HCT116 (cell line): ENCODE data around the gene PTGR3. TPM values are rescaled to one million over a fixed set of nuclear protein-coding genes. Genes with fewer than 3 reads are reported as not detected.

Experiments used
- ATAC-seq: fragments of 200-7000 bp; cut with Tn5 transposase; 2 replicates; pipeline ENCODE4 v1.9.1; 2020; ENCODE audit warnings: mild to moderate bottlenecking, moderate library complexity
- BruUV-seq: library from RNA; stranded (reverse); fragments of 400-500 nt; replicated peaks from 2 replicates; lab custom pipeline; 2021; lab: Mats Ljungman, UMichigan
- CTCF ChIA-PET: fragments of 300-600 bp; sonication (Branson Sonifier 250); formaldehyde crosslinking; loops from one replicate; lab custom pipeline; 2021; ENCODE audit warnings: antibody characterized with exemption; lab: Charles Lee
- POLR2A ChIA-PET: fragments of 300-600, 350-600 bp; sonication (Branson Sonifier 250); formaldehyde crosslinking; loops from one replicate; lab custom pipeline; 2021; ENCODE audit warnings: antibody characterized with exemption; lab: Charles Lee
- RAD21 ChIA-PET, 2 experiments: fragments of 300-600 bp; sonication (Branson Sonifier 250); formaldehyde crosslinking; loops; one replicate each; lab custom pipeline; 2023; ENCODE audit warnings: low total read pairs in 2 of 2; ENCODE audit not compliant: uncharacterized antibody in 2 of 2, unreplicated experiment in 2 of 2, low non-redundant PET in 1 of 2; lab: Charles Lee
- DNase-seq: peaks from one replicate; pipeline ENCODE4 v3.0.0-alpha.2; 2010; ENCODE audit warnings: low read depth, low spot score
- H2AFZ ChIP-seq: fragments of 200-600 bp; shearing (Covaris generic), sonication (generic); 2 replicates; pipeline ENCODE4 v1.6.1; 2017; ENCODE audit warnings: low read depth, mixed run types, mixed read lengths, antibody characterized with exemption, low read length; ENCODE audit not compliant: poor library complexity, severe bottlenecking
- H3K27ac ChIP-seq: 2 replicates; pipeline ENCODE4 v1.5.1; 2012; ENCODE audit warnings: low read depth, low read length
- H3K27me3 ChIP-seq: fragments of 200-600 bp; sonication (generic); 2 replicates; pipeline ENCODE4 v1.6.1; 2016; ENCODE audit warnings: mixed run types, low read length, mixed read lengths; ENCODE audit not compliant: insufficient read depth
- H3K36me3 ChIP-seq, 2 experiments: fragments of 200-500 bp in 1 of 2; fragments of 200-600 bp in 1 of 2; sonication (Bioruptor generic) in 1 of 2; sonication (generic) in 1 of 2; 2 replicates each; pipeline versions ENCODE4 v1.5.1 to v1.6.1; 2014 to 2016; ENCODE audit warnings: low read length in 2 of 2, inconsistent platforms in 1 of 2, mixed read lengths in 1 of 2, mixed run types in 1 of 2; ENCODE audit not compliant: insufficient read depth in 2 of 2, control insufficient read depth in 1 of 2
- H3K4me1 ChIP-seq, 2 experiments: fragments of 200-600 bp in 1 of 2; sonication (generic) in 1 of 2; 2 replicates each; pipeline versions ENCODE4 v1.5.1 to v1.6.1; 2012 to 2017; ENCODE audit warnings: low read length in 2 of 2, inconsistent platforms in 1 of 2, mild to moderate bottlenecking in 1 of 2, mixed read lengths in 1 of 2, mixed run types in 1 of 2, moderate library complexity in 1 of 2; ENCODE audit not compliant: insufficient read depth in 2 of 2, control insufficient read depth in 1 of 2
- H3K4me2 ChIP-seq: fragments of 200-600 bp; sonication (generic); 2 replicates; pipeline ENCODE4 v1.6.1; 2017; ENCODE audit warnings: mixed run types, low read length, mixed read lengths
- H3K4me3 ChIP-seq, 2 experiments: fragments of 200-600 bp in 1 of 2; sonication (generic) in 1 of 2; replicated peaks in 1 of 2; 2 replicates each; pipeline ENCODE4 v1.5.1; 2011 to 2016; ENCODE audit warnings: low read length in 2 of 2, control low read depth in 1 of 2, low read depth in 1 of 2, mild to moderate bottlenecking in 1 of 2, mixed read lengths in 1 of 2, mixed run types in 1 of 2
- H3K79me2 ChIP-seq: fragments of 200-600 bp; sonication (generic); 2 replicates; pipeline ENCODE4 v1.6.1; 2017; ENCODE audit warnings: mild to moderate bottlenecking, mixed run types, low read length, moderate library complexity, mixed read lengths; ENCODE audit not compliant: insufficient read depth
- H3K9ac ChIP-seq: fragments of 200-600 bp; sonication (generic); 2 replicates; pipeline ENCODE4 v1.6.1; 2016; ENCODE audit warnings: low read length, mixed read lengths
- H3K9me2 ChIP-seq: fragments of 200-600 bp; sonication (generic), shearing (Covaris generic); 2 replicates; pipeline ENCODE4 v1.6.1; 2017; ENCODE audit warnings: mixed run types, mild to moderate bottlenecking, moderate library complexity; ENCODE audit not compliant: insufficient read depth
- H3K9me3 ChIP-seq, 2 experiments: fragments of 200-500 bp in 1 of 2; fragments of 200-600 bp in 1 of 2; sonication (Bioruptor generic) in 1 of 2; sonication (generic) in 1 of 2; 2 replicates each; pipeline ENCODE4 v1.6.1; 2014 to 2017; ENCODE audit warnings: low read length in 2 of 2, mixed read lengths in 2 of 2, inconsistent platforms in 1 of 2, low read depth in 1 of 2, mild to moderate bottlenecking in 1 of 2, mixed run types in 1 of 2, moderate library complexity in 1 of 2; ENCODE audit not compliant: control insufficient read depth in 1 of 2, insufficient read depth in 1 of 2
- H4K20me1 ChIP-seq: fragments of 200-600 bp; sonication (generic), shearing (Covaris generic); 2 replicates; pipeline ENCODE4 v1.6.1; 2017; ENCODE audit warnings: mixed run types, mild to moderate bottlenecking, moderate library complexity; ENCODE audit not compliant: insufficient read depth
- ATF3 ChIP-seq: IDR thresholded peaks from 2 replicates; pipeline ENCODE4 v1.6.1; 2012
- EGR1 ChIP-seq: IDR thresholded peaks from 2 replicates; pipeline ENCODE4 v1.6.1; 2012; ENCODE audit warnings: low read depth
- ELF1 ChIP-seq: IDR thresholded peaks from 2 replicates; pipeline ENCODE4 v1.6.1; 2012; ENCODE audit warnings: low read depth, borderline replicate concordance
- JUND ChIP-seq: IDR thresholded peaks from 2 replicates; pipeline ENCODE4 v1.6.1; 2012
- POLR2A ChIP-seq: IDR thresholded peaks from 2 replicates; pipeline ENCODE4 v1.7.0; 2011; ENCODE audit warnings: borderline replicate concordance; ENCODE audit not compliant: insufficient read depth, insufficient read length; ENCODE audit errors: extremely low read depth
- RAD21 ChIP-seq: IDR thresholded peaks from 2 replicates; pipeline ENCODE4 v1.6.1; 2012; ENCODE audit warnings: low read depth, mild to moderate bottlenecking
- SIN3A ChIP-seq: IDR thresholded peaks from 2 replicates; pipeline ENCODE4 v1.6.1; 2012; ENCODE audit warnings: low read depth
- SRF ChIP-seq: IDR thresholded peaks from 2 replicates; pipeline ENCODE4 v1.6.1; 2012; ENCODE audit warnings: low read depth
- TCF7L2 ChIP-seq: IDR thresholded peaks from 2 replicates; pipeline ENCODE4 v1.7.0; 2011; ENCODE audit warnings: borderline replicate concordance, inconsistent platforms; ENCODE audit not compliant: insufficient read depth, insufficient read length; ENCODE audit errors: extremely low read depth
- YY1 ChIP-seq: IDR thresholded peaks from 2 replicates; pipeline ENCODE4 v1.6.1; 2011; ENCODE audit warnings: low read length, low read depth, moderate library complexity, mild to moderate bottlenecking; ENCODE audit not compliant: insufficient replicate concordance; ENCODE audit errors: extremely low read depth
- ZBTB33 ChIP-seq: IDR thresholded peaks from 2 replicates; pipeline ENCODE4 v1.6.1; 2011; ENCODE audit warnings: mild to moderate bottlenecking, low read length, moderate library complexity; ENCODE audit not compliant: insufficient replicate concordance; ENCODE audit errors: extremely low read depth
- ZFX ChIP-seq: fragments of 450-650 bp; IDR thresholded peaks from 2 replicates; pipeline ENCODE4 v1.6.1; 2017
- intact Hi-C: fragments of 100-400 bp; cut with micrococcal nuclease; formaldehyde crosslinking; loops from 2 replicates; pipeline ENCODE4 v1.10.0; 2022
- total RNA-seq: library from RNA; stranded (reverse); gene quantifications from one replicate; pipeline ENCODE4 v1.2.1, GENCODE V29; 2021; ENCODE audit not compliant: unreplicated experiment
- TF ChIP-seq, protein P1 (sequence below), 3 experiments: fragments of 200-600 bp in 1 of 3; sonication (generic) in 1 of 3; IDR thresholded peaks in 2 of 3; conservative IDR thresholded peaks in 1 of 3; 2 replicates each; pipeline ENCODE4 v1.5.1; 2012 to 2017; ENCODE audit warnings: low read depth in 2 of 3, low read length in 2 of 3, antibody characterized with exemption in 1 of 3, borderline replicate concordance in 1 of 3, control low read depth in 1 of 3, mild to moderate bottlenecking in 1 of 3, mixed read lengths in 1 of 3, mixed run types in 1 of 3, moderate library complexity in 1 of 3; ENCODE audit not compliant: insufficient read depth in 1 of 3
- TF ChIP-seq, protein P2 (sequence below): IDR thresholded peaks from 2 replicates; pipeline ENCODE4 v1.6.1; 2012

Gene PTGR3
- total RNA-seq, 1 experiment from 2014 or later, result 25.3 TPM

DNA sequence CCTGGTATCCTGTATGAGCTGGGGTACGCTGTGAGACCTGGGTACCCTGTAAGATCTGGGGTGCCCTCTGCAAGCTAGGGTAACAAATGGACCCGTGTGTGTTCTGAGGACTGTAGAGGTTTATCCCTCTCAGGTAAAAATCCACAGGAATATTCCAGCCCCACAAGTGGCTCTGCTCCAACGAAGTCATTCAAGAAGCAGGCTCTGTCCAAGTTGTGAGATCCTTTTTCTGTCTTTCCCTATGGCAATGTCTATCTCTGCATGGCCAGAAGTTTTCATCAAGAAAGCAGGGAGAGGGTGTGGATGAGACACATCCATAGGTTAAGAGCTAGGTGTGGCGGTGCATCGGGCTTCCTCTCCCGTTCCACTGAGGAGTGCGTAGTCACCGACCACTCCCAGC lies 43.0 kb downstream of the PTGR3 start:
- Histone ChIP-seq H3K9ac (no peak overlapping the region), H3K9me3 (no peaks in the 10 kb centered on the region), H3K36me3 (no peaks in the 10 kb centered on the region), H3K4me2 (no peak overlapping the region), H2AFZ (no peak overlapping the region), H3K9me2 (no peaks in the 10 kb centered on the region), H3K27ac (no peak overlapping the region), H3K79me2 (no peaks in the 10 kb centered on the region), H3K4me3 (no peak overlapping the region), H3K27me3 (no peaks in the 10 kb centered on the region), H4K20me1 (no peaks in the 10 kb centered on the region), H3K4me1 (peaks cover 0 to 10% of the 10 kb centered on the region in 2 experiments; a peak in 1 of 4 replicates)
- TF ChIP-seq, protein P1, sequence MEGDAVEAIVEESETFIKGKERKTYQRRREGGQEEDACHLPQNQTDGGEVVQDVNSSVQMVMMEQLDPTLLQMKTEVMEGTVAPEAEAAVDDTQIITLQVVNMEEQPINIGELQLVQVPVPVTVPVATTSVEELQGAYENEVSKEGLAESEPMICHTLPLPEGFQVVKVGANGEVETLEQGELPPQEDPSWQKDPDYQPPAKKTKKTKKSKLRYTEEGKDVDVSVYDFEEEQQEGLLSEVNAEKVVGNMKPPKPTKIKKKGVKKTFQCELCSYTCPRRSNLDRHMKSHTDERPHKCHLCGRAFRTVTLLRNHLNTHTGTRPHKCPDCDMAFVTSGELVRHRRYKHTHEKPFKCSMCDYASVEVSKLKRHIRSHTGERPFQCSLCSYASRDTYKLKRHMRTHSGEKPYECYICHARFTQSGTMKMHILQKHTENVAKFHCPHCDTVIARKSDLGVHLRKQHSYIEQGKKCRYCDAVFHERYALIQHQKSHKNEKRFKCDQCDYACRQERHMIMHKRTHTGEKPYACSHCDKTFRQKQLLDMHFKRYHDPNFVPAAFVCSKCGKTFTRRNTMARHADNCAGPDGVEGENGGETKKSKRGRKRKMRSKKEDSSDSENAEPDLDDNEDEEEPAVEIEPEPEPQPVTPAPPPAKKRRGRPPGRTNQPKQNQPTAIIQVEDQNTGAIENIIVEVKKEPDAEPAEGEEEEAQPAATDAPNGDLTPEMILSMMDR (IDR thresholded peaks at IDR 0.05 in 2 of 3, conservative IDR thresholded peaks at IDR 0.05 in 1 of 3; ENCODE audit: borderline replicate concordance in 1 of 3, insufficient read depth in 1 of 3, low read depth in 2 of 3, low read length in 2 of 3), result no peak
- BruUV-seq, result no TSS peak
- ChIA-PET POLR2A (no interaction called here), RAD21 (no interaction called here), CTCF (no interaction called here)
- no peak for DNase-seq
- intact Hi-C loops, result no loop called here
- ATAC-seq, result no peak

- no peaks in the 10 kb centered on the region for H3K9me2 ChIP-seq
- H3K79me2 ChIP-seq, result no peaks in the 10 kb centered on the region
- POLR2A ChIA-PET, result no interaction called here
- H3K9me3 ChIP-seq, result no peaks in the 10 kb centered on the region
- no peak overlapping the region for H3K4me2 ChIP-seq
- no peak overlapping the region for H3K27ac ChIP-seq
- intact Hi-C loops, result no loop called here
- ATAC-seq, result no peak
- H3K36me3 ChIP-seq, result no peaks in the 10 kb centered on the region
- no peak overlapping the region for H3K4me3 ChIP-seq
- H4K20me1 ChIP-seq, result no peaks in the 10 kb centered on the region
- H3K9ac ChIP-seq, result no peak overlapping the region
- CTCF ChIA-PET, result no interaction called here
- no peak for DNase-seq
- no TSS peak for BruUV-seq
- peaks cover 0 to 10% of the 10 kb centered on the region in 2 experiments; a peak in 1 of 4 replicates for H3K4me1 ChIP-seq
- no peaks in the 10 kb centered on the region for H3K27me3 ChIP-seq
- no peak overlapping the region for H2AFZ ChIP-seq
- RAD21 ChIA-PET, result no interaction called here
- TF ChIP-seq JUND (no peak), ATF3 (no peak), YY1 (no peak), ZFX (no peak), EGR1 (no peak), TCF7L2 (no peak), SIN3A (no peak), SRF (no peak), POLR2A (no peak), ZBTB33 (no peak), RAD21 (no peak), ELF1 (no peak)
- TF ChIP-seq, protein P1 (IDR thresholded peaks at IDR 0.05 in 2 of 3, conservative IDR thresholded peaks at IDR 0.05 in 1 of 3; ENCODE audit: borderline replicate concordance in 1 of 3, insufficient read depth in 1 of 3, low read depth in 2 of 3, low read length in 2 of 3), result no peak
- TF ChIP-seq, protein P2, sequence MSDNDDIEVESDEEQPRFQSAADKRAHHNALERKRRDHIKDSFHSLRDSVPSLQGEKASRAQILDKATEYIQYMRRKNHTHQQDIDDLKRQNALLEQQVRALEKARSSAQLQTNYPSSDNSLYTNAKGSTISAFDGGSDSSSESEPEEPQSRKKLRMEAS, result no peak
Observed at GRCh38 chr18:75164479-75164878, 44.5 kb downstream of the PTGR3 start.
